ENCODE measurements around the gene DDX21.

DDX21 gene

DNA sequence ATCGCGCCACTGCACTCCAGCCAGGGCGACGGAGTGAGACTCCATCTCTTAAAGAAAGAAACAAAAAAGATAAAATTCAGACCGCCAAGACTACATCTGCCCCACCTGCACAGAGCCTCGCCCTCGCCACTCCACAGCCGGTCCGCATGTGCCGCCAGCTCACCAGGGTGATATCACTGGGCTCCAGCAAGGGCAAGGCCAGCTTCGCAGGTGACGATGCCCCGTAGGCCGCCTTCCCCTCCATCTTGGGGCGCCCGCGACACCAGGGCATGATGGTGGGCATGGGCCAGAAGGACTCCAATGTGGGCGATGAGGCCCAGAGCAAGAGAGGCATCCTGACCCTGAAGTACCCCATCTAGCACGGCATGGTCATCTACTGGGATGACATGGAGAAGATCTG, 66.6 kb downstream of the DDX21 start:
- TF ChIP-seq, protein P1, sequence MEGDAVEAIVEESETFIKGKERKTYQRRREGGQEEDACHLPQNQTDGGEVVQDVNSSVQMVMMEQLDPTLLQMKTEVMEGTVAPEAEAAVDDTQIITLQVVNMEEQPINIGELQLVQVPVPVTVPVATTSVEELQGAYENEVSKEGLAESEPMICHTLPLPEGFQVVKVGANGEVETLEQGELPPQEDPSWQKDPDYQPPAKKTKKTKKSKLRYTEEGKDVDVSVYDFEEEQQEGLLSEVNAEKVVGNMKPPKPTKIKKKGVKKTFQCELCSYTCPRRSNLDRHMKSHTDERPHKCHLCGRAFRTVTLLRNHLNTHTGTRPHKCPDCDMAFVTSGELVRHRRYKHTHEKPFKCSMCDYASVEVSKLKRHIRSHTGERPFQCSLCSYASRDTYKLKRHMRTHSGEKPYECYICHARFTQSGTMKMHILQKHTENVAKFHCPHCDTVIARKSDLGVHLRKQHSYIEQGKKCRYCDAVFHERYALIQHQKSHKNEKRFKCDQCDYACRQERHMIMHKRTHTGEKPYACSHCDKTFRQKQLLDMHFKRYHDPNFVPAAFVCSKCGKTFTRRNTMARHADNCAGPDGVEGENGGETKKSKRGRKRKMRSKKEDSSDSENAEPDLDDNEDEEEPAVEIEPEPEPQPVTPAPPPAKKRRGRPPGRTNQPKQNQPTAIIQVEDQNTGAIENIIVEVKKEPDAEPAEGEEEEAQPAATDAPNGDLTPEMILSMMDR (IDR thresholded peaks at IDR 0.05; ENCODE audit: borderline replicate concordance, control extremely low read depth, extremely low read depth, insufficient read depth, missing control alignments) = no peak
- in situ Hi-C loops (cut with MboI; ENCODE audit: low sequenced_read_pairs, unreplicated experiment) = no loop called here
- no peak for DNase-seq (ENCODE audit: low spot score)

DNA sequence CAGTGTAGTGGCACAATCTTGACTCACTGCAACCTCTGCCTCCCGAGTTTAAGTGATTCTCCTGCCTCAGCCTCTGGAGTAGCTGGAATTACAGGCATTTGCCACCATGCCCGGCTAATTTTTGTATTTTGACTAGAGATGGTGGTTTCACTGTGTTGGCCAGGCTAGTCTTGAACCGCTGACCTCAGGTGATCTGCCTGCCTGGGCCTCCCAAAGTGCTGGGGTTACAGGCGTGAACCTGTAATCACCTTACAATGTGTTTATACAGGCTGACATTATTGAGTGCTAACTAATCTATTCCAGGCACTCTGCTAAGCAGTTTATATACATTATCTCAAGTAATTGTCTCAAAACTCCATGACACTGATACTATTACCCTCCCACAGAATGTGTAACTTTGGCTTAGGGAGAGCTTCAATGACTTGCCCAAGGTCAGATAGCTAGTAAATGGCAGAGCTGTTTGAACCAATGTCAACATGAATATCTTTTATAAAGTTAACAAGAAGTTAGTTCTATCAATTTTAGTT, 69.5 kb downstream of the DDX21 start:
- TF ChIP-seq, protein P1 (IDR thresholded peaks at IDR 0.05; ENCODE audit: borderline replicate concordance, control extremely low read depth, extremely low read depth, insufficient read depth, missing control alignments) = no peak
- no peak for DNase-seq (ENCODE audit: low spot score)
- in situ Hi-C loops (cut with MboI; ENCODE audit: low sequenced_read_pairs, unreplicated experiment) = no loop called here

DNA sequence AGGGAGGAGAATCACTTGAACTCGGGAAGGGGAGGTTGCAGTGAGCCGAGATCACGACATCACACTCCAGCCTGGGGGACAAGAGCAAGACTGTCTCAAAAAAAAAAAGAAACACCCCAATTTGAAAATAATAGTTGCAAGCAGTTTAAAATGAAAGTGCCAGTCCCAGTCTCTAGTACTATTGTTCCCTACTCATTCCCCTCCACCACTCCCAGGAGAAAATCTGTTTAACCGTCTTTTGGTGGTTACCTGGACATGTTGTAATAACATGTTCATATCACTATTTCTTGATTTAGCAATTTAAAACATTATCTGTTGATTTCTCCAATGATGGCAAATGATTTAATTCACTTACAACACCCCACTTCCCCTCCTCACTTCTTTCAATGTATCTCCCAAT, 77.3 kb downstream of the DDX21 start:
- TF ChIP-seq, protein P1 (IDR thresholded peaks at IDR 0.05; ENCODE audit: borderline replicate concordance, control extremely low read depth, extremely low read depth, insufficient read depth, missing control alignments) = no peak
- in situ Hi-C loops (cut with MboI; ENCODE audit: low sequenced_read_pairs, unreplicated experiment) = no loop called here
- no peak for DNase-seq (ENCODE audit: low spot score)
